Left lobe of liver (tissue), 2 donors: Measurements from ENCODE around the gene KPTN. TPM values are rescaled to one million over a fixed set of nuclear protein-coding genes. Genes with fewer than 3 reads are reported as not detected.

ENCODE experiments used
- ATAC-seq: fragments of 200-7000 bp; cut with Tn5 transposase; one replicate; pipeline ENCODE4 v1.9.1; 2020; ENCODE audit warnings: mild to moderate bottlenecking, moderate library complexity
- DNase-seq: peaks from one replicate; pipeline ENCODE4 v3.0.0-alpha.2; 2020; ENCODE audit warnings: low spot score
- total RNA-seq: library from RNA; stranded (reverse); gene quantifications from one replicate; pipeline ENCODE4 v1.2.1, GENCODE V29; 2021
- donor health status: DM: no; HTN: no; CAD: no; lungs with moderate emphysema.
- donor health status: DM: no; HTN: yes; CAD: no.

Gene KPTN
- total RNA-seq: 6.6 TPM

DNA sequence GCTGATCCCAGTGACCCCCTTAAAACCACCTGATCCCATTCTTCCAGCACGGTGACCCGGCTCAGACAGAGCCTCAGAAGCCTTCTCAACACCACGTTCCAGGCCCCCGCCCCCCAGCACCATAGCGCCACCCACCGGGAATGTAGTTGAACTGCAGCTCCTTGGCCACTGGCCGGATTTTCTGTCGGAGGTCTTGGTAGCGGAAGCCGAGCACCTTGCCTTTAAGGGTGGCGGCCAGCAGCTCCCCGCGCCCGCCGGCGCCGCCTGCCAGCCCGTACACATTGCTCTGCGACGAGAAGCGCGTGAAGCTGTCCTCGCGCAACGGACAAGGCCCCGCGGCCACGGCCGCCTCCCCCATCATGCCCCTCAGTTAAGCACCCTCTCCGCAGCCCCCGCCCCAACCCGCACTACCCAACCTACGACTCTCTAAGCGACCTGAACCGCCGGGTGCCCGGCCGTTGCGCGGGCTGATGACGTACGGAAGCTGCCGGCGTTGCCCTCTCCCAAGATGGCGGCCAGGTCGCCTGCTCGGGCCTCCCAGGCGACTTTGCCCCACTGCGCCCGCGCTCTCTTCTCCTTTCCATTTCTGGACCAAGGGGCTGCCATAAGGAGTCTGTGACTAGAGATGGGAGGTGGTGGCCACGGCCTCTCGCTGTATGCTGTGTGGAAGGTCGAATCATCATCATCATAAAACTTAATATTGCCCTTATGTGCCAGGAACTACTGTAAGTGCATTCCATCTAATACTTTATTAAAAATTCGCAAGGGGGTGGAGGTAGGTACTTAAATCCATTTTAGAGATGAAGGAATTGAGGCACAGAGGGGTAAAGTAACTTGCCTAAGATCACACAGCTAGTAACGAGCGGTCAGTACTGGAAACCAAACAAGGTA is at the start of gene KPTN:
Gene KPTN (minus strand): TSS at position 420 of the 891 bp plus-strand sequence. CDS start 59 bp downstream, at position 361.
- ATAC-seq: peak; percentile 89
- peak; percentile 88 for DNase-seq

- DNase-seq (no peak), ATAC-seq (peak; percentile 36)
These were observed 47.8 kb upstream of the KPTN start for GRCh38 chr19:47531640-47532387.

GRCh38 chr19:47529018-47529742 is 45.2 kb upstream of the KPTN start:
- DNase-seq (no peak), ATAC-seq (no peak)

DNA sequence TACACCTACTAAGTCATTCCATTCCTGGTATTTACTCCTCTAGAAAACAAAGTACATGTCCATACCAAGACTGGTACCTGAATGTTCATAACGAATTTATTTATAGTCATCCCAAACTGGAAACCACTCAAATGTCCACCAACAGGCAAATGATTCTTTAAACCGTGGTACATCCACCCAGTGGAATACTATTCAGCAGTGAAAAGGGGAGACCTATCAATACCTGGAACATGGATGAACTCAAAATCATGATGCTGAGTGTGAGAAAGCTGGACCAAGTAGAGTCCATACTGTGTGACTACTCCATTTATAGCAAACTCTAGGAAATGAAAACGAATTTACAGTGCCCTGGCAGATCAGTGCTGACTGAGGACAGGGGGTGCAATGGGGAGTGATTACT is 42.8 kb upstream of the KPTN start:
- ATAC-seq: no peak
- no peak for DNase-seq

DNA sequence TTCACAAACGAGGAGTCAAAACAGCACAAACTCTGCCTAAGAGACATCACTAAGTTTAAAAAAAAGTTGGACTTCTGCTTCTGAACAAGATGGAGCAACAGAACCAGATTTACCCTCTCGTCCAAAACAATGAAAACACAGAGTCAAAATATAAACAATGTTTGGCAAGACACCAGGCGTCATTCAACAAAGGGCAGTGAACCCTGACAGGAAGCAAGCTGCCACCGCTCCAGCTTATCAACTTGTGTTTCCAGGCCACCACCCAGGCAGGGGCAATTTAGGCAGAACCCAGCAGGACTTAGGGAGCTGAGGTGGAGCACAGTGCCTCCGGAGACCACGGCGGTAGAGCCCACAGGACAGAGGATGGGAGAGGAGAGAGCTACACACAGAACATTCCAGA is 39.5 kb upstream of the KPTN start:
- ATAC-seq (peak; percentile 59), DNase-seq (no peak)

- no peak for DNase-seq
- peak; percentile 16 for ATAC-seq
These were observed 37.6 kb upstream of the KPTN start for GRCh38 chr19:47521473-47522180.

DNA sequence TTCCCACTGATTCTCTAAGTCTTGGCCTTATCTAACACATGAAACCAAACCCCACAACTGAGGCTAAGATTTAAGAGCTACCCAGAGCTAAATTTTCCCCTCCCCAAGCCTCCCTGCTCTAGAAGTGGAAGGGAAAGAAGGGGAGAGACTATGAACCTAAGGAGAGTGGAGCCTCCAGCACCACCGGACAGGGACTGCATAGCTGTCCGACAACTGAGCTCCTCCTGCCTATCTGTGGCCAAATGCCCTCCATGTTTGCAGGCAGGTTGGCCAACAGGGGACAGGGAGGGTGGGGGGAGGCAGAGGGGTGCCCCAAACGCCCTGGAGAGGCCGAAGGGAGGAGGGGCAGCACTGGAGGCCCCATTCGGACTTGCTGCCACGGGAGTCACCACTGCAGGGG is 36.8 kb upstream of the KPTN start:
- ATAC-seq: no peak
- DNase-seq: no peak

DNA sequence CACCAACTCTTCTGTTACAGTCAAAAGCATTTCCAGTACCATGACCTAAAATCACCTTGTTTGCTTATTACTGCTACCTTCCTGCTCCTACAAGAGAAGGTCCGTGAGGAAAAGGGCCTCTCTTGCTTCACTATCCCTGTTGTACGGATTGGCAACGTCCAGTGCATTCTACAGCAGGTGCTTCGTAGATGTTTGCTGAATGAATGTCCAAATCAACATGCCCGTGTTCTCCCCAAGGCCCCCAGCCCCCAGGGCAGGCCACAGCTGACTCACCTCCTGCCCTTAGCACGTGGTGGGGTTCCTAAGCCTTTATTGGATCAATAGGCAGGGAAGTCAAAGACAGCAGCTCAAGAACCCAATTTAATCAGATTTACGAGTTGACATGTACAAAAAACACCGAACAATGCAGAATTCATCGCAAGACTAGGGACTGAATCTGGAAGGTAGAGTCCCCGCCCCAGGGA is 36.4 kb upstream of the KPTN start:
- no peak for ATAC-seq
- DNase-seq: no peak

GRCh38 chr19:47518854-47519253 is 34.8 kb upstream of the KPTN start:
- DNase-seq (no peak), ATAC-seq (no peak)

DNA sequence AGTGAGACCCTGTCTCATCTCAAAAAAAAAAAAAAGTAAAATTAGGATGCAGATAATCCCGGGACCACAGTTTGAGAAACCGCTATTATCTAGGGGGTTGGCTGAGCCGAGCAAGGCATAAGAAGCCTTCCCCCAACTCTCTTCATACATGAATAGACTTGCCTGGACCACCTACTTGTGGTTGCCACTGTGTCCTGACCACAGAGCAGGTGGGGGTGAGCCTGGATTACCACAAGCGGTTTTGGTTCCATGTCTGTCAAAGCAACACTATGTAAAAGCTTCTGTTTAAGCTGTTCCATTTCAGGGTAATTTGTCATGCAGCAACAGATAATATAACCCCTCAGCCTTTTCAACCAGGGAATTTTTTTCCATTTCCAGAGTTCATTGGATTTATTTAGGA is 34.1 kb upstream of the KPTN start:
- DNase-seq (no peak), ATAC-seq (no peak)

DNA sequence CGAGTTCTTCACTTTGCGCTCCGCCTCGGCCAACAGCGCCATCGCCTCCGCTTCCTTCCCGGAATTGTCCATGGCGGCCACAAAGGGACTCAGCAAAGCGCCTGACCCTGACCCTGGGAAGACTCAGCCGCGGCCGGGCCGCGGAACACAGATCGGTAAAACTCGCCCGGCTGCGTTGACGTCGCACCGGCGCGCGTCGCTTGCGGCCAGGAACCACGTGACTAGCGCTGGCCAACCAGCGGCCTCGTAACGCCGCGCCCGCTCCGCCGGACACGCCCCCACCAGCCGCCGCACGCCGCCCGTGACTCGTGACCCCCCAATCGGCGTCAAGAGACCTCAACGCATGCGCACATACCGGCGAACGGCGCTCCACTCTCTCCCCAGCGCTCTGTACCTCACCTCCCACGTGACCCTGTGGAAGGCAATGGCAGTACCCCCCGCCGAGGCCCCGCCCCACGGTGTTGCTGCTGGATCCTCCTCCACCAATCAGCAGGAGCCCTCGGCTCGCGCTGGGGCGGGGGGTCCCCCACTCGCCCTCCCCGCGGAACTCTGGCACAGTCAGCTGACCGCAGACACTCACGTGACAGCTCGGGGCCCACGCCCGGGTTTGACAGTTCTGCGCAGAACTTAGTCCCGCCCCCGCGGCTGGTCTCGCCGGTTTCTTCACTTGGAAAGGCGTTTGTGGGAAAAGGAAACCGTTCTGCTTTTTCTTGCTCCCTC is 31.0 kb upstream of the KPTN start, which contains the start of gene NAPA:
Gene NAPA (minus strand): TSS at position 195 of the 720 bp plus-strand sequence. CDS start 123 bp downstream, at position 72.
- ATAC-seq (peak; percentile 83), DNase-seq (peak; percentile 100)

DNA sequence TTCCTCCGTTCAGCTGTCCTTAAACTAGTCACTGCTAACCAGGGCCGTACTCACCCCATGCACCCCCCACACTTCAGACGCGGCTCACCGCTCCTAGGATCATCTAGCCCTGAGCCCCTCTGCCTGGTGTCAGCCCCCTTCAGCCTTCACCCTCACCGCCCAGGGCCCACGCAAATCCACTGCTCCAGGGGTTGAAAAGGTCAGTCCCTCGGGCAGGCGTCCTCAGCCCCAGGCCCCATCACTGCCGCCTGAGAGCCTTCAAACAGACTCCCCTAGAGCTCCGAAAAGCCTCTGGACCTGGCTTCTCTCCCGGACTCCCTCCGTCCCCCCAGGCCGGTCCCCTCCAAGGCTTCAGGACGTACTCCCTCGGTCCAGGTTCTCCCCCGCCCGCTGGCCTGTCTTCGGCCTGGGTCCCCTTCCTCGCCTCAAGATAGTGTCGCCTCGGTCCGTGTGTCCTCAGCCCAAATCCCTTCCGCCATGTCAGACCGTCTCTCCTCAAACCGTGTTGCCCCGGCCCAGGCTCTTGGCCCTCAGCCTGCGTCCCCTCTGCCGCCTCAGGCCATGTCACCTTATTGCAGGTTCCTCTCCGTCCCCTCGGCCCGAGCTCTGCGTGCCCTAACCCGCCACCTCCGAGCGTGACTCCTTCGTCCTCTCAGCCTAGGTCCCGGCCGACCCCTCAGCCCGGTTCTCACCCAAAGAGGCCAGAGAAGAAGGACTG is 30.3 kb upstream of the KPTN start:
- ATAC-seq: no peak
- no peak for DNase-seq

- no peak for ATAC-seq
- no peak for DNase-seq
These were observed 28.9 kb upstream of the KPTN start for GRCh38 chr19:47512948-47513319.

- peak; percentile 36 for ATAC-seq
- peak; percentile 83 for DNase-seq
These were observed 28.3 kb upstream of the KPTN start for GRCh38 chr19:47512183-47512947.

DNA sequence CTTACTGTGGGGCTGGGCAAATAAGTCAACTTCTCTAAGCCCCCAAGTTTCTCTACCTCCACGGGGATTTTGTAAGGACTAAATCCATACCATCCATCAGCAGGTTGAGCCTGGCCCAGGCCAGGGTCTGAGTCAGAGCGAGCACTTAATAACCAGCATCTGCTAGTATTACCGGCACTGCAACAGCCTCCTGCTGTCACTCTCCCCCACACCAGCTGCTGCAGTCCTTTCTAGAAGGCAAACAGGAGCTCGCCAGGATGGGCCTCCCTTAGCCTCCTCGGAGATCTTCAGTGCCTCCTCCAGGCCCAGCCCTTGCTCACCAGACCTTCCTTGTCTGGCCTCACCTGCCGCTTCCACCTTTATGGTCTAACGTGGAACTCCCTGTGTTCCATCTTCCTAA is 27.7 kb upstream of the KPTN start:
- no peak for ATAC-seq
- no peak for DNase-seq

GRCh38 chr19:47511128-47511517 is 27.1 kb upstream of the KPTN start:
- ATAC-seq (peak; percentile 63), DNase-seq (peak; percentile 94)

- no peak for DNase-seq
- ATAC-seq: no peak
These were observed 26.6 kb upstream of the KPTN start for GRCh38 chr19:47510516-47511127.

GRCh38 chr19:47509973-47510372 is 26.0 kb upstream of the KPTN start:
- ATAC-seq (peak; percentile 26), DNase-seq (no peak)
